Panc1 (cell line): ENCODE results near the gene IL36RN.

ENCODE experiments used
- POLR2AphosphoS5 ChIP-seq: IDR thresholded peaks from 2 replicates; pipeline ENCODE4 v1.6.1; 2012; ENCODE audit warnings: mild to moderate bottlenecking, low read depth, low read length, moderate library complexity
- SIN3A ChIP-seq: IDR thresholded peaks from 2 replicates; pipeline ENCODE4 v1.6.1; 2012; ENCODE audit warnings: low read depth, mild to moderate bottlenecking, low read length, moderate library complexity, borderline replicate concordance; ENCODE audit not compliant: insufficient read depth
- TCF7L2 ChIP-seq: IDR thresholded peaks from 2 replicates; pipeline ENCODE4 v1.6.1; 2011; ENCODE audit warnings: mild to moderate bottlenecking, low read depth, low read length, inconsistent platforms
- TF ChIP-seq, protein P1 (sequence below): fragments of 450-650 bp; IDR thresholded peaks from 2 replicates; pipeline ENCODE4 v1.5.1; 2017; ENCODE audit warnings: mild to moderate bottlenecking
- TF ChIP-seq, protein P2 (sequence below), 2 experiments: IDR thresholded peaks; 2 replicates each; pipeline ENCODE4 v1.6.1; 2011 to 2012; ENCODE audit warnings: low read depth in 2 of 2, control low read depth in 1 of 2, low read length in 1 of 2, mild to moderate bottlenecking in 1 of 2, moderate library complexity in 1 of 2; ENCODE audit not compliant: insufficient read depth in 1 of 2

- TF ChIP-seq, protein P1, sequence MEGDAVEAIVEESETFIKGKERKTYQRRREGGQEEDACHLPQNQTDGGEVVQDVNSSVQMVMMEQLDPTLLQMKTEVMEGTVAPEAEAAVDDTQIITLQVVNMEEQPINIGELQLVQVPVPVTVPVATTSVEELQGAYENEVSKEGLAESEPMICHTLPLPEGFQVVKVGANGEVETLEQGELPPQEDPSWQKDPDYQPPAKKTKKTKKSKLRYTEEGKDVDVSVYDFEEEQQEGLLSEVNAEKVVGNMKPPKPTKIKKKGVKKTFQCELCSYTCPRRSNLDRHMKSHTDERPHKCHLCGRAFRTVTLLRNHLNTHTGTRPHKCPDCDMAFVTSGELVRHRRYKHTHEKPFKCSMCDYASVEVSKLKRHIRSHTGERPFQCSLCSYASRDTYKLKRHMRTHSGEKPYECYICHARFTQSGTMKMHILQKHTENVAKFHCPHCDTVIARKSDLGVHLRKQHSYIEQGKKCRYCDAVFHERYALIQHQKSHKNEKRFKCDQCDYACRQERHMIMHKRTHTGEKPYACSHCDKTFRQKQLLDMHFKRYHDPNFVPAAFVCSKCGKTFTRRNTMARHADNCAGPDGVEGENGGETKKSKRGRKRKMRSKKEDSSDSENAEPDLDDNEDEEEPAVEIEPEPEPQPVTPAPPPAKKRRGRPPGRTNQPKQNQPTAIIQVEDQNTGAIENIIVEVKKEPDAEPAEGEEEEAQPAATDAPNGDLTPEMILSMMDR = no peak
- no peak for TF ChIP-seq SIN3A
- TF ChIP-seq POLR2AphosphoS5 = no peak
- TF ChIP-seq TCF7L2 = no peak
- TF ChIP-seq, protein P2, sequence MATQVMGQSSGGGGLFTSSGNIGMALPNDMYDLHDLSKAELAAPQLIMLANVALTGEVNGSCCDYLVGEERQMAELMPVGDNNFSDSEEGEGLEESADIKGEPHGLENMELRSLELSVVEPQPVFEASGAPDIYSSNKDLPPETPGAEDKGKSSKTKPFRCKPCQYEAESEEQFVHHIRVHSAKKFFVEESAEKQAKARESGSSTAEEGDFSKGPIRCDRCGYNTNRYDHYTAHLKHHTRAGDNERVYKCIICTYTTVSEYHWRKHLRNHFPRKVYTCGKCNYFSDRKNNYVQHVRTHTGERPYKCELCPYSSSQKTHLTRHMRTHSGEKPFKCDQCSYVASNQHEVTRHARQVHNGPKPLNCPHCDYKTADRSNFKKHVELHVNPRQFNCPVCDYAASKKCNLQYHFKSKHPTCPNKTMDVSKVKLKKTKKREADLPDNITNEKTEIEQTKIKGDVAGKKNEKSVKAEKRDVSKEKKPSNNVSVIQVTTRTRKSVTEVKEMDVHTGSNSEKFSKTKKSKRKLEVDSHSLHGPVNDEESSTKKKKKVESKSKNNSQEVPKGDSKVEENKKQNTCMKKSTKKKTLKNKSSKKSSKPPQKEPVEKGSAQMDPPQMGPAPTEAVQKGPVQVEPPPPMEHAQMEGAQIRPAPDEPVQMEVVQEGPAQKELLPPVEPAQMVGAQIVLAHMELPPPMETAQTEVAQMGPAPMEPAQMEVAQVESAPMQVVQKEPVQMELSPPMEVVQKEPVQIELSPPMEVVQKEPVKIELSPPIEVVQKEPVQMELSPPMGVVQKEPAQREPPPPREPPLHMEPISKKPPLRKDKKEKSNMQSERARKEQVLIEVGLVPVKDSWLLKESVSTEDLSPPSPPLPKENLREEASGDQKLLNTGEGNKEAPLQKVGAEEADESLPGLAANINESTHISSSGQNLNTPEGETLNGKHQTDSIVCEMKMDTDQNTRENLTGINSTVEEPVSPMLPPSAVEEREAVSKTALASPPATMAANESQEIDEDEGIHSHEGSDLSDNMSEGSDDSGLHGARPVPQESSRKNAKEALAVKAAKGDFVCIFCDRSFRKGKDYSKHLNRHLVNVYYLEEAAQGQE (IDR thresholded peaks at IDR 0.05; ENCODE audit: insufficient read depth in 1 of 2, low read depth in 2 of 2, low read length in 1 of 2) = no peak
Measured at GRCh38 chr2:113111121-113111520, 52.1 kb downstream of the IL36RN start.
